GM18519 (cell line): ENCODE measurements around the gene CNOT6.
"Not testable (repeated sequence)": the region's sequence is repeated elsewhere in the genome, so short reads cannot be mapped to it uniquely, and the experiment has no call there.

ENCODE experiments used
- ATAC-seq: cut with Tn5 transposase; IDR thresholded peaks from one replicate; pipeline ENCODE4 v1.9.1; 2021; ENCODE audit warnings: mild to moderate bottlenecking, moderate library complexity; ENCODE audit not compliant: unreplicated experiment, low FRiP score

The CNOT6 gene

DNA sequence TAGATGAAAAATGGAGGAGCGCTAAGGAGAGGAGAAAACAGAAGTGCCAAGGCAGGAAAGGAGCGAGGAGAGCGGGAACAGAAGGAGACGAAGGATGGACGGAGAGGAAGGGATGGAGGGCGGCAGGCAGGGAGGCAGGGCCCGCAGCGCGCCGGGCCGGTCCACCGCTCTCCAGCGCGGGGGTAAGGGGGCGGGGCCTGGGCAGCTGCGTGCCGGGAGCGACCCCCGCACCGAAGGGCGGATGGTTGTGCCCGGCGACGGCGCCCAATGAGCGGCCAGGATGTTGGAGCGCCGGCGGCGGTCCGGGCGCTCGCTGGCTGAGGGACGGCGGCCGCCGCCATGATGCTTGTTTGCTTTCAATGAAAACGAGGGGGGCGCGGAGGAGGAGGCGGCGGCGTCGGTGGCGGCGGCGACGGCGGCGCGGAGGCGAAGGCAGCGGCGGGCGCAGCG, at the start of gene CNOT6:
Gene CNOT6 (plus strand): TSS at position 320 of the 450 bp plus-strand sequence. CDS start 34,898 bp downstream, outside the sequence.
- peak; percentile 86 for ATAC-seq

DNA sequence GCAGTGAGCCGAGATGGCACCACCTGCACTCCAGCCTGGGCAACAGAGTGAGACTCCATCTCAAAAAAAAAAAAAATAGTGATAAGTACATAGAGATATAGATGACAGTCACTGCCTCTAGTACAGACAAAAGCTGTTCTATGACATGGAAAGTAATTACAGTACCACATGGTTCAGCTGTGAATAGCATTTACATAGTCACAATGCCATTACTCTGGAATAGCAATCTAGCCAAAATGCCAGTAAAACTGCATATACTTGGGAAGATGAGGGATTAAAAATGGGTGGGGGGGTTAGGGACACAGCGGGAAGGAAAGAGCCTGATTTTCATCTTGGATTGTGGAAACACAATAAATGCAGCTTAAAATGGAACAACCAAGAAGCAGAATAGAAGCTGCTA, 39.4 kb upstream of the CNOT6 start:
- ATAC-seq: no peak

DNA sequence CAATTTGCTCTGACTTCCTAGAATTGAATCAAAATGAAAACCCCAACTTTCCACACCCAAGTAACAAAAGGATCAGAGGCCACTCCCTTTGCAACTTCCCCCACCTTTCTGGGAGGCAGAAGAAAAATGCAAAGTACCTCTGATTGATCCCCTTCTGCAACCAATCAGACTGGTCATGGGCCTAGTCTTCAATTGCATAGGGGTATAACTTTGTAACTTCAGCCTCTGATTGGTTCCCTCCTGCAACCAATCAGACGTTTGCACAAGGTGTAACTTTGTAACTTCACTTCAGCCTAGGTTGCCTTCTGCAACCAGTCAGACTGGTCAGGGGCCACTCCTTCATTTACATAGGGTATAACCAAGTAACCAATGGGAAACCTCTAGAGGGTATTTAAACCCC, 38.3 kb upstream of the CNOT6 start:
- ATAC-seq: no peak

DNA sequence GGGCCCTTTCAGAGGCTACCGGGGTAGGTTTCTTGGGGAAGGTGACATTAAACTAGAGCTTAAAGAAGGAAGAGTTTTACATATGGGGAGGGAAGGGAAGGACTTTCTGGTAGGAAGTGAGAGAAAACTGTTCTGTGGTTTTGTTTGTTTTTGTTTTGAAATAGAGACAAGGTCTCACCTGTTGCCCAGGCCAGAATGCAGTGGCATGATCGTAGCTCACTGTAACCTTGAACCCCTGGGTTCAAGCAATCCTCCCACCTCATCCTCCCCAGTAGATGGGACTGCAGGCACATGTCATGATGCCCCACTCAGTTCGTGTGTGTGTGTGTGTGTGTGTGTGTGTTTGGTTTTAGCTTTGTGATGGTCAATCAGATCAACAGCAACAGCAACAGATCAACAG, 37.4 kb upstream of the CNOT6 start:
- ATAC-seq: no peak

DNA sequence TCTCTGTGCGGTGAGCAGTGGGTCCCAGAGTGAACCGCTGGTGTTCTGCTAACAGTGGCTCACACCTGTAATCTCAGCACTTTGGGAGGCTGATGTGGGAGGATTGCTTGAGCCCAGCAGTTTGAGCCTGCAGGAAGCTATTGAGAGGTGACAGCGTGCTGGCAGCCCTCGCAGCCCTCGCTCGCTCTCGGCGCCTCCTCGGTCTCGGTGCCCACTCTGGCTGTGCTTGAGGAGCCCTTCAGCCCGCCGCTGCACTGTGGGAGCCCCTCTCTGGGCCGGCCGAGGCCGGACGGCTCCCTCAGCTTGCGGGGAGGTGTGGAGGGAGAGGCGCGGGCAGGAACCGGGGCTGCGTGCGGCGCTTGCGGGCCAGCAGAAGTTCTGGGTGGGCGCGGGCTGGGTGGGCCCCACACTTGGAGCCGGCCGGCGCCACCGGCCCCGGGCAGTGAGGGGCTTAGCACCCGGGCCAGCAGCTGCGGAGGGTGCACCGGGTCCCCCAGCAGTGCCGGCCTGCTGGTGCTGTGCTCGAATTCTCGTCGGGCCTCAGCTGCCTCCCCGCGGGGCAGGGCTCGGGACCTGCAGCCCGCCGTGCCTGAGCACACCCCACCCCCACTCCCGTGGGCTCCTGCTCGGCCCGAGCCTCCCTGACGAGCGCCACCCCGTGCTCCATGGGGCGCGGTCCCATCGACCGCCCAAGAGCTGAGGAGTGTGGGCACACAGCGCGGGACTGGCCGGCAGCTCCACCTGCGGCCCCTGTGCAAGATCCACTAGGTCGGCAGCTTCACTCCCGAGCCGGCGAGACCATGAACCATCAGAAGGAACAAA, 35.1 kb upstream of the CNOT6 start:
- ATAC-seq: not testable (repeated sequence)

DNA sequence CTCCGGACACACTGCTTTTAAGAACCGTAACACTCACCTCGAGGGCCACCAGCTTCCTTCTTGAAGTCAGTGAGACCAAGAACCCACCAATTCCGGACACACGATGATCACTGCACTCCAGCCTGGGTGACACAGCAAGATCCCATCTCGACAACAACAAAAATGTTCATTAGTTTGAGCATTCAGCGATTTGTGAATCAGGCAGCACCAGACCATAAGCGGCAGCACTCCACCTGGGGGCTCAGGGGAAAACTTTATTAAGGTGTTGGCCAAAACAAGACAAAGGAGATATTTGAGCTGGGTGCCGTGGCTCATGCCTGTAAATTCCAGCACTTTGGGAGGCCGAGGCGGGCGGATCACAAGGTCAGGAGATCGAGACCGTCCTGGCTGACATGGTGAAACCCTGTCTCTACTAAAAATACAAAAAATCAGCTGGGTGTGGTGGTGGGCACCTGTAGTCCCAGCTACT, 34.5 kb upstream of the CNOT6 start:
- ATAC-seq: not testable (repeated sequence)

DNA sequence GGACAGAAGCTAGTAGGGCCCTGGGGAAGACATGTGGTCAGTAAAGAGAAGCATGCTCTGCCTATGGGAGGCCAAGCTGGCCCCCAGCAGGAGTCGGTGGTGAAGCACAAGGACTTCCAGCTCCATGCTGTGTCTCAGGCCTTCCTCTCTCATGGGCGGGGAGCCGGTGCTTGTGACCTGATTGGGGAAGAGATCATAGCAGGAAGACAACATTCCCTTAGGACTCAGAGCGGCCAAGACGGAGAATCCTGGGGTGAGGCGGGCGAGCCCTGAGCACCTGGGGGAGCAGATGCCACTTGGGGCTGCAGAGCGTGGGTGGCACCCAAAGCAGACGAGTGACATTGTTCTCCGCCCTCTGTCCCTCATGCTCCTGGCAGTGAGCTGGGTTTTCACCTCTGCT, 33.3 kb upstream of the CNOT6 start:
- no peak for ATAC-seq

DNA sequence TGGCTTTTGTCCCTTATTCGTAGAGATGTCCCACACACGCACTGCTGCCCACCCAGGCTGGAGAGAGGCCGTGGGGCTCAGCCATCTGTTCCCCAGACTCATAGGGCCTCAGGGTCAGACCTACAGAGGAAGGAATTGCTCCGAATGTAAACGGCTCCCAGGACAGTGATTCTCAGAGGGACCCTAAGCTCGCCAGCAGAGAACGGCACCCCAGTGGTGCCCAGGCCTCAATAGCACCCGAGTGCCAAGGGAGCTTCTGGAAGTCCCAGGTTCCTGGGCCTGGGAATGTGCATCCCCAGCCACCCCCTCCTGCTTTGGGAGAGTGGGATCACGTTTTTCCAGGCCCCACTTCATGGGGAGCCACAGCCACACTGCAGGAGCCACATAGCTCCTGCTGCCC, 32.9 kb upstream of the CNOT6 start:
- no peak for ATAC-seq

DNA sequence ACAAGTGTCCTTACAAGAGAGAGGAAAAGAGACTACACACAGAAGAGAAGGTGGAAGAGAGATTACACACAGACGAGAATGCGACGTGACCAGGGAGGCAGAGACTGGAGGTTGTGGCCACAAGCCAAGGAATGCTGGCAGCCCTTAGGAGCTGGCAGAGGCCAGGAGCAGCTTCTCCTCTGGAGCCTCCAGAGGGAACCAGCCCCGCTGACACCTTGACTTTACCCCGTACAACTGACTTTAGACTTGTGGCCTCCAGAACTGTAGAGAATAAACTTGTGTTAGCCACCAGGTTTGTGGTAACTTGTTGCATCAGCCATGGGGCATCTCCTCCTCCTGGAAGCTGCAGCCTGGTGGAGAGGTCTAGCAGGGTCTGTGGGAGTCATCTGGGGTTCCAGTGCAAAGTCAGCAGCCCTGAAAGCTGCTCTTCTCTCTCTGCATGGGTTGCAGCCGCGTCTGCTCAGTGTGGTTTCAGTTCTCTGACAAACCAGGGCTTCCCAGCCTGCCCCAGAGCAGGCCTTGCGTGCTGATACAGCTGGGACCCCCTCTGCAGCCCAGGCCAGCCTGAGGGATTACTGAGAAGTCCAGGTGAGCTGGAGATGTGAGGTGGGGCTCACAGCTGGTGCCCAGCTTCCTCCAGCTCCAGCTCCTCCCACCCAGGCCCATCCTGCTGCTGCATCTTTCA, 30.8 kb upstream of the CNOT6 start:
- no peak for ATAC-seq

DNA sequence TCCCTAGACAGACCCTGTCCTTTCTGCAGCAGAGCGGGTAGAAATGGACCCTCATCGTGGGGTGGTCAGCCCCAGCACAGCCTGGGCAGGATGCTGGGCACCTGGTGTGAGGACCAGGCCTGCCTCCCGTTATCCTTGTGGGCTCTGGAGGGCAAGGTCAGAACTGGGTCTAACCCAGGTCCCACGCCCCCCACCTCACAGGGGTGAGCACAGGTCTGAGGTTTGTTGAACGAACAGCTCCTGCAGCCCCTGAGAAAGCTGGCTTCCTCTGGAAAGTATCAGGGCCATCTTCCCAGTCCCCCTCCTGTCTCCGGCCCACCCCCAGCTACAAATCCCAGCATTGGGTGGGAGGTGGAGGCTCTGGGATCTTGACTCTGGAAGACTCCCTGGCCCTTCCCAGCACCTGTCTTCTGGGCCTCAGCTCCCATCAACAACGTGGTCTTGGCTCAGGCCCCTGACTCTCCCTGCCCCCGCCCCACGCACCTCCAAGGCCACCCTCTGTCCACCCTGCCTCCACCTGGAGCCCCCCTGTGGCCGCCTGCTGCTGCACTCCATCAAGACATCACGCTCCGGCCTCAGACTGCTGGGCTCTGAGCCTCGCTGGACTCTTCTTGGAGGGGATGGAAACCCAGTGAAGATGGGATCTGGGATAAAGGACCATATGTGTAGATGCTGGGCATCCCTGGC, 30.1 kb upstream of the CNOT6 start:
- ATAC-seq: no peak

DNA sequence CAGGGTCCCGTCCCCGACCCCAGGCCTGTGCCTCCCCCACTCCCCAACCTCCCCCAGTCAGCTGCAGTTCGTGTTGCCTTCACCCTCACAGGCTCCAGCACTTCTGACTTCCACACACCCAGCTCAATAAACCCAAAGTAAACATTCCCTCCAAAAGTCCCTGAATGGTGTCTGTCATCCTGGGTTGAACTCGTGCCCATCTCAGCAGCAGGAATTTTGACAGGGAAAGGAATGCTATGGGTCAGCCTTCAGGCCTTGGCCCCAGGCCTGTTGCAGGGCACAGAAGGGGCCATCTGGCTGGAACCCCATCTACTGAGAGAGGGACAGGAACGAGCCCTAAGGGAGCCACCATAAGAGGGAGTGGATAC, 29.6 kb upstream of the CNOT6 start:
- ATAC-seq: no peak

DNA sequence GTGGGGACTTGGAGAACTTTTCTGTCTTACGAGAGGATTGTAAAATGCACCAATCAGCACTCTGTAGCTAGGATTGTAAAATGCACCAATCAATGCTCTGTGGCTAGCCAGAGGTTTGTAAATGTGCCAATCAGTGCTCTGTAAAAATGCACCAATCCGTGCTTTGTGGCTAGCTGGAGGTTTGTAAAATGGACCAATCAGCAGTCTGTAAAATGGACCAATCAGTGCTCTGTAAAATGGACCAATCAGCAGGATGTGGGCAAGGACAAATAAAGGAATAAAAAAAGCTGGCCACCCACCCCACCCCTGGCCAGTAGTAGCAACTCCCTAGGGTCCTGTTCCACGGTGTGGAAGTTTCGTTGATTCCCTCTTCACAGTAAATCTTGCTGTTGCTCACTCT, 29.1 kb upstream of the CNOT6 start:
- ATAC-seq: not testable (repeated sequence)

DNA sequence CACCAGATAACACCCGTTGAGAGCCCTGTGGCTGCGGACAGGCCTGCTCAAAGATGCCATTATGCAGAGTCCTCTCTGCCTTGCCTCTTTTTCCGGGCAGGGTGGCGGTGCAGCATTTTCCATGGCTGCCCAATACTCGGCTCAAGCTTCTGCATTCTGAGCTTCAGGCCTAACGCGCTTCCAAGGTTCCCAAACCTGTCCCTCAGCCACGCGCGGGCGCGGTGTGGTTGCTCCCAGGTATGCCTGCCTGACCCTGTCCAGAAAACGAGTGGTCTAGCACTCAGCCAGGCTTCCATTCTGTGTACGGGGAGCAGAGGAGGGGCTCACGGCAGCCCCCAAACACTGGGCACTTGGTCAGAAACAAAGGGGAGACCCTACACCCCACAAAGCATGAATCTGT, 27.9 kb upstream of the CNOT6 start:
- ATAC-seq: no peak

DNA sequence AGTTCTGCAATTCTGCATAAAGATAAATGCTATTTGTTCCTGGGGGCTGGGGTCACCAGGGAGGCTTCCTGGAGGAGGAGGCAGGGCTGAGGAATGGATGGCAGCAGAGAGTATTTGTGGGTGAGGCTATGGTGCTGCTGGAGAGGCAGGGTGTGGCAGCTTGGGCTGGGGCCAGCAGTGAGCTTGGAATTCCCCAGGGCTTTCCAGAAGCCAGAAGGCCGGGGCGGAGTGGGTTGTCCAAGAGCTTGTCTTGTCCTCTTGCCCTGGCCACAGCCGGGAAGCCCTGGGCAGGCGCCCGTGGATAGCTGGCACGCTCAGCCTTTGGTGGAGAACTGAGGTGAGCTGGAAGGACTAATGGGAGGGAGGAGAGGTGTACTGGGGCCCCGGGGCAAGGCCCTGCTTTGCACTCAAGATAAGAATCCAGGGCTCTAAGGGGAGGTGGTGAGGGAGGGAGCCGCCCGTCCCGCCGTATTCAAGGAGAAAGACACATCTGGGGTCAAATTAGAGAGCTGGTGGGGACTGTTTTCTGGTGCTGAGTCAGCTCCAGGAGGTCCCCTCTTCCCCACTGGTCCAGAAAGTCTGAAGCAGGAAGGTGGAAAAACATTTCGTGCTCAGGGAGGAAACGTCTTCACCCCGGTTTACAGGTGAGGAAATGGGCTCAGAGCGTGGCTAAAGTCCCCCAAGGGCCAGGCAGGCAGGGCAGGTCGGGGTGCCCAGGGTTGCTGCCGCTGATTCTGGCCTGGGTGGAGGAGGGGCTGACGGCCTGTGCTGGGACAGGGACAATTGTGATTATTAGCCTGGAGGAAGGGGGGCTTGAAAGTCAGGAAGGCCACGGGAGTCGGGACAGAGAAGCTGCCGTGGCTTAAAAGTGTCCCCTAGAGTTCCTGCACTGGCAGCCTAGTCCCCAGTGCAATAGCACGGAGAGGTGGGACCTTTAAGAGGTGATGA, 26.9 kb upstream of the CNOT6 start:
- ATAC-seq: no peak

DNA sequence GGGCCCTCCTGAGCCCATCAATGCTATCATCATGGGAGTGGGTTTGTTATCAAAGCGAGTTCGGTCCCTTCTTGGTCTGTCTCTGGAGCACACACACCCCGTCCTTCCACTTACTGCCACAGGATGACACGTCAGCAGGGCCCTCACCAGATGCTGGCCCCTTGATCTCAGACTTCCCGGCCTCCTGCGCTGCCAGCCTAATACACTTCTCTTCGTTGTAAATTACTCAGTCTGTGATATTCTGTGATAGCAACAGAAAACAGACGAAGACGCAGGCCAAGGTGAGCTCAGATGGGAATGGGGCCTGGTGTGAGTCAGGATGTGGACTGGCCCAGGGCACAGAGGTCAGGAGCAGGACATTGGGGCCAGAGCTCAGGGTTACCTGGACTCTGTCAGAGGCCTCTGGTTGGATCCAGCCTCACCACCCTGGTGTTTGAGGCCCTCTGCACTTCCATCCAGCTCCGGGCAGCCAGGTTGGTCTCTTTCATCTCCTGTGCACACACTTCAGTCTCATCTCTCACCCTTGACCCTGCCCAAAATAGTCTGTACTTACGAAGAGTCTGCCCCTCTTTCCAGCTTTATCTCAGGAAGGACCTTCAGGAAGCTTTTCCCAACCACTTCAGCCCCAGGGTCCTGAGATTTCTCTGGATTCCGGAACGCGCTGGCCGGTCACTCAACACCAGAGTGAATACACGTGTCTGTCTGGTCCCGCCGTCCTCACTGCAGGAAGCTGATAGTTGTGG, 26.0 kb upstream of the CNOT6 start:
- ATAC-seq: no peak

DNA sequence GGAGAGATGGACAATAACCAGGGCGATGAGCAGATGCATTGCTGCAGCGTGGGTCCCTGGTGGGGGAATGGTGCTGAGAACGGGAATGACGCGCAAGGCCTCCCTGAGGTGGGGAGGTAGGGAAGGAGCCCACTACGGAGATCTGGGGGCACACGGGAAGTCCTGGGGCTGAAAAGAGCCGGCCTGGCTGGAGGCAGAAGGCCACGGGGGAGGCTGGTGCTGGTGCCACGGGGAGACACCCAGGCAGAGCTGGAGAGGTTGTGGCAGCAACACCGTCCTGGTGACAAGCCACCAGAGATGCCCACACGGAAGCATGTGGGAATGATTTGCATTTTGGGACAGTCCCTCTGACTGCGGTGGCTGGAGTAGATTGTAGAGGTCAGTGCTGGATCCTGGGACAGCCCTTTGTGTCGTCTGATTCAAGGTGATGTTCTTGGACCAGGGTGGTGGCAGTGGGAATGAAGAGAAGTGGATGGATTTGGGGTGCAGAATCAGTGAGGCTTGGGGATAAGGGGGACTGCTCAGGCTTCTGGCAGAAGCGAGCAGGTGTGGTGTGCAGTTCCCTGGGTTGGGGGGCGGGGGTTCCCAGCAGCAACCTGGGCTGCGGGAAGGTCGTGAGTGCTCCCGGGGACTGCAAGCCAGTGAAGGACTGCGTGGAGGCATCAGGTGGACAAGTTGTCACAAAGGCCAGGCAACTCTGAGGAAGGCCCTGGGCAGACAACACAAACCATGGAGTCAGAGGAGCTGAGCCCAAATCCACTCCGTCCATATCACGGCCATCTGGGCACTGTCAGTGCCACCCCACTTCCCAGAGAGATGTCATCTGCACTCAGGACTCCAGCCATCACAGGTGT, 25.2 kb upstream of the CNOT6 start:
- no peak for ATAC-seq

DNA sequence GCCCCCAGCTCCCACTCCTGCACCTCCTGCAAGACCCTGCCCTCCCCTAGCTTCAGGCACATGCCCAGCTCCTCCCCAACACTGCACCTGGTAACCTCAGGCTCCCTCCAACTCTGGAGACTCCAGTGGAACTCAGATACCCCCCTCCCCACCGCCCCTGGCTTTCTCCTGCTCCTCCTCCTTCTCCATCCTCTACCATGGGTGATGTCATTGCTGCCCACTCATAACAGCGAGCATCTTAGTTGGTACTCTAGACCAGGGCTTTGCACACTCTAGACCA, 24.7 kb upstream of the CNOT6 start:
- ATAC-seq: no peak

DNA sequence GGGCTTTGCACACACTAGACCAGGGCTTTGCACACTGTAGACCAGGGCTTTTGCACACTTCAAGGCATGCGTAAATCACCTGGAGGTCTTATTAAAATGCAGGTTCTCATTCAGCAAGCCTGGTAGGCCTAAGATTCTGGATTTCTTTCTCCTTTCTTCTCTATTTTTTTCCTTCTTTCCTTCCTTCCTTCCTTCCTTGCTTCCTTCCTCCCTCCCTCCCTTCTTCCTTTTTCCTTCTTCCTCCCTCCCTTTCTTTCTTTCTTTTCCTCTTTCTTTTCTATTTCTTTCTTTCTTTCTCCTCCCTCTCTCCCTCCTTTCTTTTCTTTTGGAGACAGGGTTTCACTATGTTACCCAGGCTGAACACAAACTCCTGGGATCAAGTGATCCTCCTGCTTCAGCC, 24.3 kb upstream of the CNOT6 start:
- ATAC-seq: no peak

DNA sequence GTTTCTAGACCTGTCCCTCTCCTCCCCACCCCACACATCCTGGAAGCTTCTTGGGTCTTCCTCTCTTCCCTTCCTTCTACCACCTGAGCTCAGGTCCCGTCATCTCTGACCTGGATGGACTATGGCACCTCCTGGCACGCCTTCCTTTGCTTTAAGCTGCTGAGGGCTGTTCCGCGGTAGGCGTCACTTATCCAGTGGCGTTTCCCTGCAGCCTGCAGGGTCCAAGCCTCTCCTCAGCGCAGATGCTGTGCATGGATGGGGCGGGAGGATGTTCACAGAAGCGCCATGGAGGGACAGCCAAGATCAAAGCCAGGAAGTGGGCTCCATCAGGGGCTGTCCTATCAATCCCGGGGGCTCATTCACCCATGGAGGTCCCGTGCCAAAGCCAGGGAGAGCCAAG, 23.8 kb upstream of the CNOT6 start:
- ATAC-seq: no peak
